KBM-7 (cell line): Measurements from ENCODE around the gene KRT79.
"Not testable (repeated sequence)": the region's sequence is repeated elsewhere in the genome, so short reads cannot be mapped to it uniquely, and the experiment has no call there.

ENCODE experiments used
- DNase-seq: peaks from one replicate; pipeline ENCODE4 v3.0.0-alpha.2; 2015
- in situ Hi-C: fragments of 300-500 bp; cut with MboI; formaldehyde crosslinking; loops from 2 replicates; pipeline ENCODE4 v1.14.3; 2020; ENCODE audit warnings: low sequenced_read_pairs, low pct_unique_long_range_greater_than_20kb, mixed read lengths

KRT79 gene

GRCh38 chr12:52865090-52865944, 31.2 kb upstream of the KRT79 start:
- in situ Hi-C loops = no loop called here
- peak; percentile 72 for DNase-seq

GRCh38 chr12:52862023-52862422, 27.9 kb upstream of the KRT79 start:
- no peak for DNase-seq
- in situ Hi-C loops = no loop called here

DNA sequence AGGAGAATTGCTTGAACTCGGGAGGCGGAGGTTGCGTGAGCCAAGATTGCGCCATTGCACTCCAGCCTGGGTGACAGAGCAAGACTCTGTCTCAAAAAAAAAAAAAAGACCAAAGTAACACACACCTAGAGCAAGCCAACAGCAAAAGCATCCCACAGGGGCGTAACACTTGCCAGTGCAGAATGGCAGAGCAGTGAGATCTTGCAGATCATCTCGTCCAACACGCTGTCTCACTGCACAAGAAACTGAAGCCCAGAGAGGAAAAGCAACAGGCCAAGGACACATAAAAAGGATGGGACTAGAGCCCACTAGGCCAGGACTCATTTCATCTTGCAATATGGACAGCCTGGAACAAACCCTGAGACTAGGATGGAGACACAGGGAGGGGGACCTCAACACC, 27.4 kb upstream of the KRT79 start:
- no peak for DNase-seq
- in situ Hi-C loops = no loop called here

- in situ Hi-C loops = no loop called here
- DNase-seq = no peak
These were observed 26.2 kb upstream of the KRT79 start for GRCh38 chr12:52860102-52860823.

GRCh38 chr12:52857500-52857899, 23.4 kb upstream of the KRT79 start:
- in situ Hi-C loops = no loop called here
- DNase-seq = no peak

- in situ Hi-C loops = no loop called here
- DNase-seq = no peak
These were observed 22.7 kb upstream of the KRT79 start for GRCh38 chr12:52856787-52857186.

DNA sequence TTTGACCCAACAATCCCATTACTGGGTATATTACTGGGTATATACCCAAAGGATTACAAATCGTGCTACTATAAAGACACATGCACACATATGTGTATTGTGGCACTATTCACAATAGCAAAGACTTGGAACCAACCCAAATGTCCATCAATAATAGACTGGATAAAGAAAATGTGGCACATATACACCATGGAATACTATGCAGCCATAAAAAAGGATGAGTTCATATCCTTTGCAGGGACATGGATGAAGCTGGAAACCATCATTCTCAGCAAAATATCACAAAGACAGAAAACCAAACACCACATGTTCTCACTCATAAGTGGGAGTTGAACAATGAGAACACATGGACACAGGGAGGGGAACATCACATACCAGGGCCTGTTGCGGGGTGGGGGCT, 22.0 kb upstream of the KRT79 start:
- in situ Hi-C loops, DNase-seq: not testable (repeated sequence)

DNA sequence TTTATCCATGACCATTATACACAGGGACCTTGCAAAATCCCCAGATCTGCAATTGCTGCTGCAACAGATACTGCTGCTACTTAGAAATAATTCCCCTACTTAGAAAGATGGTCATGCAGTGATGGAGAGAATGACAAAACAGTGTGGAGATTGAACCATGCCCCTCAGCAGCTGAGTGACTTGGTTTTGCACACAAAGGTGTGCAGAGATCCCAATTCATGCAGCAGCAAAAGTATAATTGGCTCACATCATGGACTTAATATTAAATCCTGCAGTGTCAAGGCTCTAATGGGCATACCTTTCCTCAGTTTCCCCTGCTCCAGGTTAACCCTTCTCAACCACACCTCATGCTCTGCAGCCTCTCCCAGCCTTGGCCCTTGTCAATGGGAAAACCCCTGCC, 17.7 kb upstream of the KRT79 start:
- in situ Hi-C loops = no loop called here
- DNase-seq = no peak

GRCh38 chr12:52850681-52851080, 16.6 kb upstream of the KRT79 start:
- no peak for DNase-seq
- in situ Hi-C loops = no loop called here

DNA sequence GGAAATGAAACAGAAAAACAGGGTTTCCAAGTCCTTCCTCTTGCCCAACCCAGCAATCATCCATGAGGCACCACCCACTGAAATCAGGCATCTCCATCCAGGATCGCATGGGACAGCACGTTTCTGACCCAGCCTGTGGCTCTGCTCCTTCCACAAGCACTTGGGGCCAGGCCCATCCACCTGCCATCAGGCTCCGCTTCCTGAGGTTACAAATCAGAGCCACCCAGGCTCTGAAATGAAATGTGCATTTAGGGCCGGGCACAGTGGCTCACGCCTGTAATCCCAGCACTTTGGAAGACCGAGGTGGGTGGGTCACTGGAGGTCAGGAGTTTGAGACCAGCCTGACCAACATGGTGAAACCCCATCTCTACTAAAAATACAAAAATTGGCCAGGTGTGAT, 15.4 kb upstream of the KRT79 start:
- DNase-seq = no peak
- in situ Hi-C loops = no loop called here

DNA sequence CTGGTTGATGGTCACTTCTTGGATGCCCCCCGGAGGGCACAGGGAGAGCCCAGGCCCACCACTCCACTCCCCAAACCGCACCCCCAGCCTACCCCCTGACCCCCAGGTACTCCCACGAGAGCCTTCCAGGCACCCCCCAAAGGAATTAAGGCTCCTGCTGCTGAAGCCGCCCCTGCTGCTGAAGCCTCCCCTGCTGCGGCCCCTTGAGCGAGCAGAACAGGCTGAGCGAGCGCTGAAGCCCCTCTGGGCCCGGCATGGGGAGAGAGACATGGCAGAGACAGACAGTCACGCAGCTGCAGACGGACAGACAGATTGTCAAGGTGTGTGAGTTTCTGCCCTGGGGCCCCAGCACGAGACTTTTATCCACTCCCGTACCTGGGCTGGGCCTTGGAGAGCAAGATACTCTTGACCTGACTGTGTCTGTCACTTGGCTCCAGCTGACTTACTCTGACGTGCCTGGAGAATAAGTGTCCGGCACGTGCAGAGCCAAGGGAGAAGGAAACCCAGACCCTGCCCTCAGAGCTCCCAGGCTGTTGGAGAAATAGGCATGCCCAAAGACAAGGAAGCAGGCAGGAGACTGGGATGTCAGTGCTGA, 14.6 kb upstream of the KRT79 start, which contains the start of gene KRT78:
Gene KRT78 (minus strand): TSS at position 334 of the 595 bp plus-strand sequence. CDS start 64 bp downstream, at position 270.
- DNase-seq = no peak
- in situ Hi-C loops = no loop called here

- in situ Hi-C loops = no loop called here
- no peak for DNase-seq
These were observed 13.4 kb upstream of the KRT79 start for GRCh38 chr12:52847335-52848102.

DNA sequence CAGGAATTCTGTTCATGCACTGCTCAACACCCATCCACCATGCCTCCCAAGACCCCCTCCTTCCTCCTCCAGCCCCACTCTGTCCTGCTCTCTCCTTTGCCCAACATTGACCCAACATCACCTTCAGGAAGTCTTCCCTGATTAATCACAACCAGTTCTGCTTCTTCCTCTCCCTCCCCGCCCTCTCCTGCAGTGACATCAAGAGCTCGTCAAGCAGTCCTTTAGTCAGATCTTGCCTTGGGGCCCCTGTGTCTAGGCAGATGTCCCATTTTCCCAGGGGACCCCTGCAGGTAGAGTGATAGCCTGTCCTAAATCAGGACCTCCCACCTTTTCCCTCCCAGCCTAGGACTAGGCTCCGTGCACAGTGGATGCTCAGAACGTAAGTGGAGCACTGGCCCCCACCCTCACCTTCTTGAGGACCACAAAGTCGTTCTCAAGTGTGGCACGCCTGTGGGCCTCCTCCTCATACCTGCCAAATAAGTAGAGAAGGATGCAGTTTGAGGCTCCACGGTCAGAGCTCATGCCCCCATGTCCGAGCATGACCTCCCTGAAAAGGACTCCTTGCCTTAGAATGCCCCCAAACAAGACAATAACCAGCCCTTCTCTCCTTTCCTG, 12.4 kb upstream of the KRT79 start:
- in situ Hi-C loops = no loop called here
- no peak for DNase-seq

- in situ Hi-C loops = no loop called here
These were observed 11.8 kb upstream of the KRT79 start for GRCh38 chr12:52845946-52846345.

GRCh38 chr12:52844386-52844785, 10.3 kb upstream of the KRT79 start:
- in situ Hi-C loops = no loop called here
- DNase-seq = no peak

More at GRCh38 chr12:52845946-52846345, 11.8 kb upstream of the KRT79 start:
- DNase-seq = no peak

GRCh38 chr12:52839436-52840105, 5.5 kb upstream of the KRT79 start:
- in situ Hi-C loops = no loop called here
- no peak for DNase-seq

DNA sequence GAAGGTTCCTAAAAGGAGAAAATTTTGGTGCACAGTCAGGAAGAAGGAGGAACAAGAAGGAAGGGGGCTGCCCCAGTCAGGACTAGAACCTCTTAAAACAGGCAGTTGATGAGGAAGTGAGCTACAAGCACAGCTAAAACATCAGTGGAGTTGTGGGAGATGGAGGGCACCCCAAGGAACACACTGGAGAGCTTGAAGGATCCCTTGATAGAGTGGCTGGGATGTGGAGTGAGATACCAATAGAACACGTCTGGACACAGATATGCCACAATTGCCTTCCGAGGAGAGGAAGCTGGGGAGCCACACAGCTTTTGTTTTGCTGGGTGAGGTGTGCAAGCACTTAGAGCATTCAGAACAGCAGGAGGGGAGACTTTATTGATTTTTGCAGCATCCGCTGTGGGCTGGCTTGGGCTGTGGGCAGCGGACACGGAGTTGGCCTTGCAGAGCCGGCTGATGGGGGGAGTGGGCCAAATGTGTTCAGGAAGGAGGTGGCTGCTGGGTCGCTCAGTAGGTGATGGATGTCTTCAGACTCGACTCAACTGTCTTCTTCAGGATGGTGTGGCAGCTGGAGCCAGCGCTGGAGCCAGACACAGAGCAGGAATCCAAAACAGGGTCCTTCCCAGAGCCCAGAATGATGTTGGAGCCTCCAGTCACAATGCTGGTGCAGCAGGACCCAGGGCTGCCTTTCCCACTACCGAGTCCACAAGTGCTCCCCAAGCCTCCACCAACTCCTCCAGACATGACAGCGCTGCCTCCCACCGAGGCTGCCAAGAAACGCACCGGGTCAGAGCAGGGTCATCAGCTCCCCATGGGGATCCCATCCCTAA, 4.7 kb upstream of the KRT79 start:
- in situ Hi-C loops = no loop called here
- DNase-seq = peak; percentile 4
